ENCODE measurements around the gene PPP1R16B. TPM values are rescaled to one million over a fixed set of nuclear protein-coding genes. Genes with fewer than 3 reads are reported as not detected.

Gene PPP1R16B
- total RNA-seq, 1 donor from 2014 or later = 12.9 TPM

DNA sequence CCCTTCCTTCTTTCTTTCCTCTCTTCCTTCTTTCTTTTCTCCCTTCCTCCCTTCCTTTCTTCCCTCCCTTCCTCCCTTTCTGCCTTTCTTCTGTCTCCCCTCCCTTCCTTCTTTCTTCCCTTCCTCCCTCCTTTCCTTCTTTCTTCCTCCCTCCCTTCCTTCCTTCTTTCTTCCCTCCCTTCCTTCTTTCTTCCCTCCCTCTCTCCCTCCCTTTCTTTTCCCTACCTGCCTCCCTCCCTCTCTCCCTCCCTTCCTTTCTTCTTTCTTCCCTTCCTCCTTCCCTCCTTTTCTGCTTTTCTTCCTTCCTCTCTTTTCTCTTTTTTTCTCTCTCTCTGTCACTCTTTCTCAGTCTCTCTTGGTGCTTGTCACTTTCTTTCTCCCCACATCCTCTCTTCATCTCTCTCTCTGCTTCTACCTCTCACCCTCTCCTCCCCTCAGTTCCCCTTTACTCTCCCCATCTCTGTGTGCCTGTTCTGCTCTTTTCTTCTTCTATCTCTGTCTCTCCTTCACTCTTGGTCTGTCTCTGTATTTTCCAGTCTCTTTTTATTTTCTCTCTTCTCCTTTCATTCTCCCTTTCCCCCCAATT is 90.6 kb downstream of the PPP1R16B start:
- DNase-seq = no peak

DNA sequence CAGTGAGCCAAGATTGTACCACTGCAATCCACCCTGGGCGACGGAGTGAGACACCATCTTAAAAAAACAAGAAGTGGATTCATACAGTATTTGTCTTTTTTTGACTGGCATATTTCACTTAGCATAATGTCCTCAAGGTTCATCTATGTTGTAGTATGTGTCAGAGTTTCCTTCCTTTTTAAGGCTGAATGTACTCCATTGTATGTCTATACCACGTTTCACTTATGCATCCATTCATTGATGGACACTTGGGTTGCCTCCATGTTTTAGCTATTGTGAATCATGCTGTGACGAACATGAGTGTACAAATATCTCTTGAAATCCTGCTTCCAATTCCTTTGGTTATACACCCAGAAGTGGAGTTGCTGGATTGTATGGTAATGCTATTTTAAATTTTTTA is 91.8 kb downstream of the PPP1R16B start:
- DNase-seq = no peak

DNA sequence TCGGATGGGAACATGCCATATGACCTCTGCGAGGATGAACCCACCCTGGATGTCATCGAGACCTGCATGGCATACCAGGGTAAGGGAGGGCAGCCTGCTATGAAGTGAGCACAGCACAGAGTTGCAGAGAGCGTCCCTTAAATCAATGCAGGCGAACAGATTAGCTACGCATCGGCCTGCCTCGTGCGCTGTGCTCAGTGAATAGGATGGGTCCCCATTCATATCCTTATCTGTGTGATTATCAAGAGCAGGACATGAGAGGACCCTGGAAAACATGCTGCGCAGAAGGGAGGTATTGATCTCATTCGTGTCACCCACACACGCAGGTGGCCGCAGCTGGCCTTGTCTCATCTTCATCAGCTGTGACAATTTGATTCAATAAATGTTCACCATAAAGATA is 95.1 kb downstream of the PPP1R16B start:
- no peak for DNase-seq

DNA sequence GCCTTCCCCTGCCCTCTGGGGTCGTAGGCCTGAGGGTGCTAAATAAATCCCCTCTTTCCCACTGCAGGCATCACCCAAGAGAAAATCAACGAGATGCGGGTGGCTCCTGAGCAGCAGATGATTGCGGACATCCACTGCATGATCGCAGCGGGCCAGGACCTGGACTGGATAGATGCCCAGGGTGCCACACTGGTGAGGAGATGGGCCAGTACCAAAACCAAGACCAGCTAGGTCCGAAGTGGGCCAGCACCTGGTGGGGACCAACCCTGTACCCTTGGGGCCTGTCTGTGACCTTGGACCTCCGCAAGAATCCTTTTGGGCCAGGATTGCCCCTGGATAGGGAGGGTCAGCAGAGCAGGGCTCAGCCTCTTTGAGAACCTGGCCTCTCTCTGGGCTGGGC is 97.1 kb downstream of the PPP1R16B start:
- DNase-seq = no peak

DNA sequence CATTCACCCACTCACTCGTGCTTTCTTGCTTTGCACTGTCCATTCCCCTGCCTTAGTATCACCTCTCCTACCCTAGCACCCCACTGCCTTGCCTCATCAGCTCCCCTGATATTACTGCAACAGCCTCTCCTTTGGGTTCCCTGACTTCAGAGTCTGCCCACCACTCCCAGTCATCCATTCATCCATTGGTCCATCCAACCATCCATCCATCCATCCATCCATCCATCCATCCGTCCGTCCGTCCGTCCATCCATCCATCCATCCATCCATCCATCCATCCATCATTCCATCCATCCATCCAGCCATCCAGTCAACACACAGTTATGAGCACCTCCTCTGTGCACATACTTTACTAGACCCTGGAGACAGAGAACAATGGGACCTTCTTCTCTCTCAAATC is 97.8 kb downstream of the PPP1R16B start:
- DNase-seq = no peak

DNA sequence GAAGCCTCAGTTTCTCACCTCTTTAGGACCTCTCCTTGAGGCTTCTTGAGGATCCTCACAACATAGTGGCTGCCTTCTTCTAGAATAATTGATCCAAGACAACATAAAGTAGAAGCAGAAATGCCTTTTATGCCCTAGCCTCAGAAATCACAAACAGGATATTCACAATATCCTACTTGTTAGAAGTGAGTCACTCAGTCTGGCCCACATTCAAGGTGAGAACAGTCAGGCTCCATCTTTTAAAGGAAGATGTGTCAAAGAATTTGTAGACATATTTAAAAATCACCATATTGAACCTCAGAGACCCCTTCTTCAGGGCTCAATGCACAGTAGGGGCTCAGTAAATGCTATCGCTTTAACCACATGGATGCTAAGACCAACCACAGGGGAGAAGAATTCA is 99.9 kb downstream of the PPP1R16B start:
- no peak for DNase-seq

DNA sequence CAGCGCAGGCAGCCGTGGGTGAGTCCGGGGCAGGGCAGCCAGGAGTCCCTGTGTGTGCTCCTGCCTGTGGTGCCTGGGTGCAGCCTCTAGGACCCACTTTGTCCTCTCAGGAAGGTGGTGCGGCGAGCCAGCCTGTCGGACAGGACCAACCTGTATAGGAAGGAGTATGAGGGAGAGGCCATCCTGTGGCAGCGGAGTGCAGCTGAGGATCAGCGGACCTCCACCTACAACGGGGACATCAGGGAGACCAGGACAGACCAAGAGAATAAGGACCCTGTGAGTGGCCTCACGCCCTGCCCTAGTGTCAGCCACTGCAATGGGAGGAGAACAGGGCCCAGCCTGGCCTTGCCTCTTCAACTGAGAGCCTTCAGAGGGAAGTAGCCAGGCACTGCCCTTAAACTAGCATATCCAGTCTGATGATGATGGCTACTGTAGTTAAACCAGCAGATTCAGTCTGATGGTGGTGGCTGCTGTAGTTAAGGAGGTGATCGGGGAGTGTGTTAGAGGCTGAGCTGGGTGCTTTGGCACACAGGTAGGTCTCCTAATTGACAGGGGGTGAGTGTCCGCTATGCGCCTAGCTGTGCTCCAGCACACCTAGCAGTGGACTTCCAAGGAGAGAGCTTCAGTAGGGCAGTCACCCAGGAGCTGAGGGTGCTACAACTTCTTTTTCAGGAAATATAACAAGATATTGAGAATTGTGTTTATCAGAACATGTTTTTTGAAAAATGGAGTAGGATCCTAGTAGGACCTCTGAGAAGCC is 102.6 kb downstream of the PPP1R16B start:
- DNase-seq = no peak

DNA sequence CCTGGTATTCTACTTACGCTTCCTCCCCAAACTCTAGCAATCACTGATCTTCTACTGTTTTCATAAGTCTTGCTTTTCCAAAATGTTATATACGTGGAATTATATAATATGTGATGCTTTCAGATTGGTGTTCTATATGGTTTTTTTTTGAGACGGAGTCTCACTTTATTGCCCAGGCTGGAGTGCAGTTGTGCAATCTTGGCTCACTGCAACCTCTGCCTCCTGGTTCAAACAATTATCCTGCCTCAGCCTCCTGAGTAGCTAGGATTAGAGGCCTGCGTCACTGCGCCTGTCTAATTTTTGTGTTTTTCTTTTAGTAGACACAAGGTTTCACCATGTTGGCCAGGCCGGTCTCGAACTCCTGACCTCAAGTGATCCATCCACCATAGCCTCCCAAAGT is 109.9 kb downstream of the PPP1R16B start:
- no peak for DNase-seq

DNA sequence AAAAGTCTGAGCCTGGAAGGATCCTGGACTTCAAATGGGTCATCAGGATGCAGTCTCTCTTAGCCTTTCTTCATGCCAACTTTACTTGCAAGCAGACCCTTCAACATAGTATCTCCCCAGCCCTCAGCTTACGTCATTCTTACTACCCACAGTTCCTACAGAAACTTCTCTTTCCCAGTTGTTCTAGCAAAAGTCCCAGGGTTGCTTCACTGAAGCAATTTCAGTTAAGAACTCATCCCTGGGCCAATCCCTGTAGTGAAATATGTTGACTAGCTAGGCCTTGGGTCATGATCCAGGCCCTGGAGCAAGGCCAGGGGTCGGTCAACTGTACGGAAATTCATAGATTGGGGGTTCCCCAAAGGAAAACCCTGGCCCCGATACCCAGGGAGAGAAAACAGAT is 112.2 kb downstream of the PPP1R16B start:
- DNase-seq = no peak

DNA sequence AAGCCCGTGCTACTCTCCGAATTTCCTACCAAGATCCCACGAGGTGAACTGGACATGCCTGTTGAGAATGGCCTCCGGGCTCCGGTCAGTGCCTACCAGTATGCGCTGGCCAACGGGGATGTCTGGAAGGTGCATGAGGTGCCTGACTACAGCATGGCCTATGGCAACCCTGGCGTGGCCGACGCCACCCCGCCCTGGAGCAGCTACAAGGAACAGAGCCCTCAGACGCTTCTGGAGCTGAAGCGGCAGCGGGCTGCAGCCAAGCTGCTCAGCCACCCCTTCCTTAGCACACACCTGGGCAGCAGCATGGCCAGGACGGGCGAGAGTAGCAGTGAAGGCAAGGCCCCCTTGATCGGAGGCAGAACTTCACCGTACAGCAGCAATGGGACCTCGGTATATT is 112.7 kb downstream of the PPP1R16B start:
- DNase-seq = no peak

DNA sequence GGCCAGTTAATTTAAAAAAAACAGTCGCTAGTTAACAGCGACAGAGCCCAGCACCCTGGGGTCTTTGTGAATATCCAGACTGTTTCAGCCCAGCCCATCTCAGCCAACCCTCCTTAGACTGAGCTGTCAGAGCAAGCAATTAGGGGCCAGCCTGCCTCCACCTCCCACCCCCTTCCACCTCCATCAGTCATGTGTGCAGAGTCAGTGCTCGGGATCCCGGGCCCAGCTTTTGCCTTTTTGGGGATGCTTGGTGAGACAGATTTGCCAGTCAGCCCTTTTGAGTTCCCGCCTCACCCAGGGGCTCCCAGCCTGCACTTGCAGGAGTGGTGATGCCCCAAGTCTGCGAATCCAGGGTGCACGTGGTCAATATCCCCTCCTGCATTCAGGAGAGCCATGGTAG is 114.2 kb downstream of the PPP1R16B start:
- DNase-seq = no peak

DNA sequence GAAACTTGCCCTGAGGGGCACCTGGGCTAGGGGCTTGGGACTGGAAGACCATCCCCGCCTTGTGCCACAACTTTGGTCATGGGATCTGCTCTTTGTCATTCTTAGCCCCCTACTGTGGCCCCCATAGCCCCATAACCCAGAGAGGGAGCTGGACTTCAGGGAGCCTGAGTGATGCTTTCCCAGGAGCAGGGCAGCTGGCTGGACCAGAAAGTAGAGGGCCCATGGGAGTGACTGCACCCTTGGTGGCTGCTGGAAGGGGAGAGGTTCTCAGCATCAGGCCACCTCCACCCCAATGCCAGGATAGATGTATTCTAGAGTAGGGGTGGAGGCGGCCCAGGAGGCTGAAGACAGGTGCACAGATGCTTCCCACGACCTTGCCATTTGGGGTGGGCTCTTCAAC is 114.9 kb downstream of the PPP1R16B start:
- no peak for DNase-seq

DNA sequence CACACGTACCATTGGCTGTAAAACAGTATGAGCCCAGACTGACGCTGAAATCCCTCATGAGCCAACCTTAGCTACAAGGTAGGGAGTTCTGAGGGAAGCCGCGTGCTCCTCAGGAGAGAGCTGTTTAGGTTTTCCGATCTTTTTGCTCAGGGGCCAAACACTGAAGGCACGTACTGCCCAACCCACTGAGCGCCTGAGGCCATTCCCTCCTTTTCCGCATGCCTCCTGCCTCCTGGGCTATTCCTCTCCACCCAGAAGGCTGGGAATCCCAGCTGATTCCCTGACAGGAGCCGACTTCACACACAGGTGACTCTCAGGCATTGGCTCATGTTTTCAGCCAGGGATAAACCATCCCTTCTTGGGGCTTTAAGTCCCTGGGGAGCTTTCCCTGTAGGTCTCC is 115.4 kb downstream of the PPP1R16B start:
- no peak for DNase-seq

DNA sequence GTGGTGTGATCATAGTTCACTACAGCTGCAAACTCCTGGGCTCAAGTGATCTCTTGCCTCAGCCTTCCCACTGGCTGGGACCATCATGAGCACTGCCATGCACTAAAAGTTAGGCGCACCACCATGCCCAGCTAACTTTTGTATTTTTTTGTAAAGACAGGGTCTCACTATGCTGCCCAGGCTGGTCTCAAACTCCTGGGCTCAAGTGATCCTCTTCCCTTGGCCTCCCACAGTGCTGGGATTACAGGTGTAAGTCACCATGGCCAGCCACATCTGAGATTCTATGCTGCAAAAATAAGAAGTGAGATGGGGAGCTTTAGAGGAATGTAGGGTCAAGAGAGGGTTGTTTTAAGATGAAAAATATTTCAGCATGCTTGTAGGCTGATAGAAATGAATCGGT is 119.2 kb downstream of the PPP1R16B start:
- DNase-seq = no peak

DNA sequence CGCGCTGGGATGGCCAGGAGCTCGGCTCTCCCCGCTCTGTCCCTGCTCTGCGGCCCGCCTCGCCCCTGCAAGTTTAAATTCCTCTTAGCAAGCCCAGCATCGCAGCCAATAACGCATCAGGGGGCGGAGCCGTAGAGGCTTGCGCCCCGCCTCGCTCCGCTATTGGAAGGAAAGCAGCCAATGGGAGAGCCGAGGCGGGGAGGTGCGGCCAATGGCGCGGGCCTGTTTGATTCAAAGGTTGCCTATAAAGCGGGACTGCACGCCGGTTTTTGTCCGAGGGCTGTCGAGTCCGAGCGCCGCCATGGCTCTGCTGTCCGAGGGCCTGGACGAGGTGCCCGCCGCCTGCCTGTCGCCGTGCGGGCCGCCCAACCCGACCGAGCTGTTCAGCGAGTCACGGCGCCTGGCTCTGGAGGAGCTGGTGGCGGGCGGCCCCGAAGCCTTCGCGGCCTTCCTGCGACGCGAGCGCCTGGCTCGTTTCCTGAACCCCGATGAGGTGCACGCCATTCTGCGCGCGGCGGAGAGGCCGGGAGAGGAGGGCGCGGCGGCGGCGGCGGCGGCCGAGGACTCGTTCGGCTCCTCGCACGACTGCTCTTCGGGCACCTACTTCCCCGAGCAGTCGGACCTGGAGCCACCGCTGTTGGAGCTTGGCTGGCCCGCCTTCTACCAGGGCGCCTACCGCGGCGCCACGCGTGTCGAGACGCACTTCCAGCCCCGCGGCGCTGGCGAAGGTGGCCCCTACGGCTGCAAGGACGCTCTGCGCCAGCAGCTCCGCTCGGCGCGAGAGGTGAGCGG is 120.8 kb downstream of the PPP1R16B start, which contains the start of gene FAM83D:
Gene FAM83D, plus strand, starts transcription at position 276 of the 792 bp plus-strand sequence. Its CDS starts 26 bp downstream, at position 302.
- DNase-seq = peak; percentile 96

DNA sequence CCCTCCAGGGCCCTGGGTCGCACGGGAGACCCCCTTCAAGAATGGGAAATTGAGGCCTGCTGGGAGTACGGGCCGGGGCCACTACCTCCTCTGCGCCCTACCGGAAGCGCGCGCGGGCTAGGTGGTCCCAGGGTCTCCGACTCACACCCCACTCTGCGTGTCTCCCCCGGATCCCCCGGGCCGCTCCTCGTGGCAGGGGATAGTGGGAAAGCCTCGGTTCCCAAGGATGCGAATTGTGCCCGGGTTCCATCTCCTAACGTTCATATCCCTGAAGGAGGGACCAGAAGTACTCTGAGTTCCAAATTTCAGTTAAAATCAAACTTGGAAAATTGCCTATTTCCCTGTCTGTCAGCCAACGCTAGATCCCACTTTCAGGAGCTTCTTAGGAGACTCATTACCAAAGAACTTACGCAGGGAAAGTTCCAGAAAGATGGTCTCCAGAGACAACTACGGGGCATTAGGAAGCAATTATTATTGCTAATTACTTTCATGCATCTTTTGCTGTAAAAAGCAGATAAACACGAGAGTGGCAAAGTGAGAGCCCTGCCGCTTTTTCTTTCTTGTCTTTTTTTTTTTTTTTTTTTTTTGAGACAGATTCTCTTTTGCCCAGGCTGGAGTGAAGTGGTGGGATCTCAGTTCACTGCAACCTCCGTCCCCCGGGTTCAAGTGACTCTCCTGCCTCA is 121.6 kb downstream of the PPP1R16B start:
- no peak for DNase-seq

DNA sequence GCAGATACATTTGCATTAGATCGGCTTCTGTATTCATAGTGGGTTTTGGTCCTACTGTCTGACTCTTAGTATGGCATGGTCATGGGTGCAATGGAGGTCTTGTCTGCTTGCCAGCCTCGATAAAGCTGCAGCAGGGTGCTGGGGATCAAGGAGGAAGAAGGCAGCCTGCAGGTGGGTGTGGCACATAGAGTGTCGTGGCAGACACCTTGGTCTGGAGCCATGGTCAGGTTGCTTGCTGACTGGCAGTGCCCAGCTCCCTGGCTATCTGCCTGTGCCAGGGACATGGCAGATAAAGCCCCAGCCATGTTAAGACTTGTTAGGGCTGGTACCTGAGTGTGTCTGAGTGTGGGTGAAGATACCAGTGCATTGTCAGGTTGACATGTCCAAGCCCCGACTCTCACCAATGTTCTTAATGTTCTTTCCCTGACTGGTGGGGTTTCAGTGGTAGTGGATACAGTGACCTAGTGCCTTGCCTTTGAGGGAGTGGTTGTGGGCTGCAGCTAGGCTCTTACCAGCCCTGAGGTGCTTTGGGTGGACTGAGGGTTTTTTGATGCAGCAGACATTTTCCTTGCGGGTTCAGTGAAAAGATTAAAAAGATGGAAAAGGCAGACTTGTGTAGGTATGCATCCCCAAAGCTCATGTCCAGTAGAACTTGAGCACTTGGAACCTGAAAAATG is 122.5 kb downstream of the PPP1R16B start:
- no peak for DNase-seq

DNA sequence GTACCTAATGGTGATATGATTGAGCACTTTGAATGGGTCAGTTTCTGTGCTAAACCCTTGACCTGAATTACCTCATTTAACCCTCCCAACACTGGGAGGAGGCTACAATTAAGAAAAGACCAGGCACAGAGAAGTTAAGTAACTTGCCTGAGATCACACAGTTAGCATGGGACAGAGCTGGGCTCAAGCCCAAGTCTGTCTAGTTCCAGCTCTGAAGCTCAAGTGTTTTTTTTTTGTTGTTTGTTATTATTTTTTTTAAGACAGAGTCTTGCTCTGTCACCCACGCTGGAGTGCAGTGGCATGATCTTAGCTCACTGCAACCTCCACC is 124.7 kb downstream of the PPP1R16B start:
- no peak for DNase-seq

DNA sequence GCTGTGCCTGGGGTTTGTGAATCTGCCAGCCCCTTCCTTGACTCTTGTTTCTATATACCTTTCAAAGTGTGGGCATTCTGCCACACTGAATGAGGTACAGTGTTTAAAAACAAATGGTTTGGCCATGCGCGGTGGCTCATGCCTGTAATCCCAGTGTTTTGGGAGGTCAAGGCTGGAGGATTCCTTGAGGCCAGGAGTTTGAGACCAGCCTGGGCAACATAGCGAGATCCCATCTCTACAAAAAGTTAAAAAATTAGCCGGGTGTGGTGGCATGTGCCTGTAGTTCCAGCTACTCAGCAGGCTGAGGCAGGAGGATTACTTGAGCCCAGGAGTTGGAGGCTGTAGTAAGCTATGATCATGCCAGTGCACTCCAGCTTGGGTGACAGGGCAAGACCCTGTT is 126.5 kb downstream of the PPP1R16B start:
- DNase-seq = no peak

DNA sequence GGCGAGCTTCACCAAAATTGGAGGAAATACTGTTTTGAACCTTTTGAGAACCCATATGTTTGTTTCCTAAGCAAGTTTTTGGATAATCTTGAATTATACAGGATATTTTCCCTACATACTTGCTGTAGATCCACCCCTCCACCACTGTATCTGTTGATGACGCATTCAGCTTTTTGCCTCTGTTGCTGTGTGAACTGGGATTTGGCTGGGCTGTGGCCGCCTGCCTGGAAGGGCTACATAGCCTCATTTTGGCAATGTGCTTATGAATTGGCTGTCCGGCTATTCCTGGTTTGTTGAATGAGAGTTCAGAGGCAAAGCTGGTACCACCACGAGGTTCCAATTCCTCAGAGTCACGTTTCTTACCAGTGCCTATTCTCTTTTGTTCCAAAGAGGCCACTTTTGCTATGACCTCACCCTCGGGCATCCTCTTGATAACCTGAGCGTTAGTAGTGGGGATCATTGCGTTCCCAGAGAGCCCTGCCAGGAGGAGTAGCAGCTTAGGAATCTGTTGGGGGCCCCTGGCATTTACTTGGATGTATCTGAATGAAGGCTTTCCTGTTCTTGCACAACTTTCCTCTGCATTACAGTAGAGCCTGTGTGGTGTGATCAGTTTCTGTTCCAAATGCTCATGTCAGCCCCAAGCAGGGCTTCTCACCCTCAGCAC is 127.1 kb downstream of the PPP1R16B start:
- no peak for DNase-seq

DNA sequence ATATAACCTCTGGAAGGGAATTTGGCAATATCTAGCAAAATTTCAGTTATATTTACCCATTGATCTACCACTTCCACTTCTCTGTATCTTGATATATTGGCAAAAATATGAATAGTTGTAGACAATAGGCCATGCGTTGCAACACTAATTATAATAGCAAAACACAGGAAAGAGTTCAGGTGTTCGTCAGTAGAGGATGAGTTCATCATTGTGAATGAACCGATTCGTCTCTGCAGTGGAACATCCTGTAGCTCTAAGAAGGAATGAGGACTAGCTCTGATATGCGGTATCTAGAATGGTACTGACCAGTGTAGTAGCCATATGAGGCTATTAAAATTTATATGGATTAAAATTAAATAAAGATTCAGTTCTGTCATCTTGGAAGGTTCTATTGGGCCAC is 129.0 kb downstream of the PPP1R16B start:
- no peak for DNase-seq

DNA sequence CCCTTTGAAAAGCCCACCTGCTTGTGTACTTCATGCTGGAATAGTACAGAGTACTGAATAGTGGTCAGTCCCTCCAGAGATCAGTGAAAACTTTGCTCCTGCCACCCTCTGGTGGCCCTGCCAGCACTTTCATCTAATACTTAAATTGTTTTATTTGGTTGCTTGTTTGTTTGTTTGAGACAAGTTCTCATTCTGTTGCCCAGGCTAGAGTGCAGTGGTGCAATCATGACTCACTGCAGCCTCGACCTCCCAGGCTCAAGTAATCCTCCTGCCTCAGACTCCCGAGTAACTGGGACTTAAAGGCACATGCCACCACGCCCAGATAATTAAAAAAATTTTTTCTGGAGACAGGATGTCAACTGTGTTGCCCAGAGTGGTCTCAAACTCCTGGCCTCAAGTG is 129.8 kb downstream of the PPP1R16B start:
- no peak for DNase-seq

Data from occipital lobe (tissue), 2 donors.